Measurements from ENCODE around the gene GPR27. TPM values are rescaled to one million over a fixed set of nuclear protein-coding genes. Genes with fewer than 3 reads are reported as not detected.

GPR27 gene
- total RNA-seq, 2 experiments from 2014 or later, result 0.74 to 0.93 TPM

DNA sequence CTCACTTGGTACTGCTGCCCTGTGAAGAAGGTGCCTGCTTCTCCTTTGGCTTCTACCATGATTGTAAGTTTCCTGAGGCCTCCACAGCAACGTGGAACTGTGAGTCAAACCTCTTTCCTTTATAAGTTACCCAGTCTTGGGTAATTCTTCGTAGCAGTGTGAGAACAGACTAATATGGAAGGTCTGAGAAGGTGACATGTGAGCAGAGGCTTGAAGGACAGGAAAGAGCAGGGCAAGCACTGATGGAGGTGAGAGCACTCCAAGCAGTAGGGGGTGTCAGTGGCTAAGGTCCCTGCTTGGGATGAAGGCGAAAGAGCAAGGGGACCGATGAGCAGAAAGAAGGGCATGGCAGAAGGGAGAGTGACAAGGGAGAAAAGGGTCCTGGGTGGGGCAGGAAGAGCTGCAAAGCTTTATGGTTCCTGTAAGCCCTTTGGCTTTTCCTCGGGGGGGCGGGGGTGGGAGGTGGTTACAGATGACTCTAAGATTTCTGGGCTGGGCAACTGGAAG is 32.0 kb upstream of the GPR27 start:
- no peaks in the 10 kb centered on the region for H3K9me3 Mint-ChIP-seq
- CTCF ChIA-PET, result interaction anchor here (1.1 to 6.6 kb wide), 3 partner anchors 10 to 14 kb away, joined by 3 to 48 read pairs (median 4); no protein-coding TSS in a partner anchor
- H3K27ac Mint-ChIP-seq, result peak overlapping the region; percentile 85
- peaks cover 76% of the 10 kb centered on the region for H3K4me1 Mint-ChIP-seq (ENCODE audit: low read depth)
- intact Hi-C loops (cut with micrococcal nuclease), result loop anchor here (1.0 to 10.0 kb wide), 12 partner anchors 10 to 1366 kb away; partner anchors contain the start of gene RYBP
- no peaks in the 10 kb centered on the region for H3K27me3 Mint-ChIP-seq (ENCODE audit: low read depth)
- H3K4me3 Mint-ChIP-seq, result peak overlapping the region; percentile 55
- peak; percentile 58 for DNase-seq
- H3K36me3 Mint-ChIP-seq (ENCODE audit: low read depth), result peaks cover 5% of the 10 kb centered on the region

DNA sequence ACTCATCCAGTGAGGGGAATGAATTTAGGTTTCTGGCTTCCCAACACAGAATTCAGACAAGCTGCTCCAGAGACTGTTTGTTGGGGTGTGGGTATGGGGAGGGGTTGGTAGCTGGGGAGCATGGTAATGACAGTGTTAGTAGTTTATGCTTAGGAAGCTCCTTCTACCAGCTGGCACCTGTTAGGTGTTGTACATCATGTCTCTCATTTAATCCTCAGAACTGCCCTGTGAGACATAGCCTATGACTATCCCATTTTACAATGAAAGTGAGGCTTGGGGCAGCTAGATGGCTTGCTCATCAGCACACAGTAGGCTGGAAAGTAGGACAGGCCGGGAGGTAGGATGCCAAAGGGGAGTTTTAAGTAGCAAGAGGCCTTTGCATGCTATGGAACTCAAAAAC is 31.0 kb upstream of the GPR27 start:
- DNase-seq, result peak; percentile 12
- H3K27me3 Mint-ChIP-seq (ENCODE audit: low read depth), result no peaks in the 10 kb centered on the region
- peak overlapping the region; percentile 45 for H3K4me3 Mint-ChIP-seq
- H3K27ac Mint-ChIP-seq, result peak overlapping the region; percentile 85
- H3K36me3 Mint-ChIP-seq (ENCODE audit: low read depth), result peaks cover 5% of the 10 kb centered on the region
- H3K4me1 Mint-ChIP-seq (ENCODE audit: low read depth), result peaks cover 70% of the 10 kb centered on the region
- intact Hi-C loops (cut with micrococcal nuclease), result loop anchor here (1.0 to 10.0 kb wide), 11 partner anchors 20 to 1365 kb away; partner anchors contain the start of gene RYBP
- no peaks in the 10 kb centered on the region for H3K9me3 Mint-ChIP-seq
- CTCF ChIA-PET, result interaction anchor here (1.0 to 6.6 kb wide), 5 partner anchors 9 to 152 kb away, joined by 3 to 48 read pairs (median 4); no protein-coding TSS in a partner anchor

- H3K9me3 Mint-ChIP-seq, result no peaks in the 10 kb centered on the region
- peak; percentile 74 for DNase-seq
- peaks cover 5% of the 10 kb centered on the region for H3K36me3 Mint-ChIP-seq (ENCODE audit: low read depth)
- peaks cover 60% of the 10 kb centered on the region for H3K4me1 Mint-ChIP-seq (ENCODE audit: low read depth)
- H3K4me3 Mint-ChIP-seq, result peak overlapping the region; percentile 77
- intact Hi-C loops (cut with micrococcal nuclease), result loop anchor here (1.0 to 10.0 kb wide), 12 partner anchors 151 to 1364 kb away; partner anchors contain the start of gene RYBP
- CTCF ChIA-PET, result interaction anchor here (0.6 to 6.6 kb wide), 7 partner anchors 10 to 151 kb away, joined by 3 to 48 read pairs (median 3); no protein-coding TSS in a partner anchor
- H3K27ac Mint-ChIP-seq, result peak overlapping the region; percentile 85
- H3K27me3 Mint-ChIP-seq (ENCODE audit: low read depth), result no peaks in the 10 kb centered on the region
These were observed 30.0 kb upstream of the GPR27 start for GRCh38 chr3:71723452-71724170.

GRCh38 chr3:71724171-71724453 is 29.5 kb upstream of the GPR27 start:
- CTCF ChIA-PET, result interaction anchor here (0.6 to 6.6 kb wide), 5 partner anchors 9 to 69 kb away, joined by 3 to 48 read pairs (median 3); no protein-coding TSS in a partner anchor
- no peak for DNase-seq
- H3K27me3 Mint-ChIP-seq (ENCODE audit: low read depth), result no peaks in the 10 kb centered on the region
- H3K36me3 Mint-ChIP-seq (ENCODE audit: low read depth), result peaks cover 5% of the 10 kb centered on the region
- peaks cover 57% of the 10 kb centered on the region for H3K4me1 Mint-ChIP-seq (ENCODE audit: low read depth)
- H3K27ac Mint-ChIP-seq, result peak overlapping the region; percentile 85
- peak overlapping the region; percentile 77 for H3K4me3 Mint-ChIP-seq
- intact Hi-C loops (cut with micrococcal nuclease), result loop anchor here (1.0 to 10.0 kb wide), 11 partner anchors 150 to 1363 kb away; partner anchors contain the start of gene RYBP
- H3K9me3 Mint-ChIP-seq, result no peaks in the 10 kb centered on the region

DNA sequence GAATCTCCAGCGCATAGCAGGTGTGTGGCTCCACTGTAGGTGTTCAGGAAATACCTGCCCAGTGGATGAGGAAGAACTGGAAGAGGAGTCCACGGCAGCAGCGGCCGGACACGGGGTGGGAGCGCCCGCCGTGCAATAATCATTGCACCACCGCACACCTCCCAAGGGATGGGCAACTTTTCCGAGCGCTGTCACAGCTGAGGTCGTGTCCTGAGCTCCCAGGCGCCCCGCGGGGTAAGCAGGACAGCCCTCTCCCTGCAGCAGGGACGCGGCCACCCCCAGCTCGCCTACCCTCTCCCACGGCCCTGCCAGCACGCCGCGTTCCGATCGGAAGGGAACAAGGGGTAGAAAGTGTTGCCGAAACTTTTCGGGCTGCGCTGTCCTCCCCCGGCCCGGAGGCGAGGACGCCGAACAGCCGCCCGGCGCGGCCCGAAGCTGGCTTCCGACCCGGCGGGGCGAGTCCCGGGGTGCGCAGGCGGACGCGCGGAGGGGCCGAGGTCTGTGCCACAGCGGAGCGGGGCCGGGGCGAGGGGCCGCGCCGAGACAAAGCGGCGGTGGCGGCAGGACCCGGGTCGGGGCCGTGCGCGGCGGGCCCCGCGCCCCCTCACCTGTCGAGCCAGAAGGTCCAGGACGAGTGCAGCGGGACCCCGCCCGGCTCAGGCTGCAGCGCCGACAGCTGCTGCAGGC is 28.9 kb upstream of the GPR27 start:
- peaks cover 56% of the 10 kb centered on the region for H3K4me1 Mint-ChIP-seq (ENCODE audit: low read depth)
- H3K36me3 Mint-ChIP-seq (ENCODE audit: low read depth), result peaks cover 5% of the 10 kb centered on the region
- H3K27ac Mint-ChIP-seq, result peak overlapping the region; percentile 85
- DNase-seq, result peak; percentile 44
- no peaks in the 10 kb centered on the region for H3K27me3 Mint-ChIP-seq (ENCODE audit: low read depth)
- peak overlapping the region; percentile 77 for H3K4me3 Mint-ChIP-seq
- CTCF ChIA-PET, result interaction anchor here (1.1 to 6.6 kb wide), 3 partner anchors 9 to 31 kb away, joined by 3 to 48 read pairs (median 3); no protein-coding TSS in a partner anchor
- intact Hi-C loops (cut with micrococcal nuclease), result loop anchor here (1.0 to 10.0 kb wide), 12 partner anchors 63 to 1363 kb away; partner anchors contain the start of genes PROK2 and RYBP
- H3K9me3 Mint-ChIP-seq, result no peaks in the 10 kb centered on the region

- intact Hi-C loops (cut with micrococcal nuclease), result loop anchor here (2.0 to 10.0 kb wide), 5 partner anchors 62 to 1019 kb away; partner anchors contain the start of genes PROK2 and RYBP
- Mint-ChIP-seq H3K4me3 (peak within 1 kb of the TSS; percentile 90), H3K4me1 (ENCODE audit: low read depth) (peaks cover 59% of the 10 kb centered on the region), H3K27me3 (ENCODE audit: low read depth) (no peaks in the 10 kb centered on the region), H3K9me3 (no peaks in the 10 kb centered on the region), H3K27ac (peak within 1 kb of the TSS; percentile 91), H3K36me3 (ENCODE audit: low read depth) (peaks cover 5% of the 10 kb centered on the region)
- DNase-seq, result peak; percentile 31
- CTCF ChIA-PET, result interaction anchor here (1.8 to 6.6 kb wide), 2 partner anchors 8 to 15 kb away, joined by 3 to 48 read pairs; no protein-coding TSS in a partner anchor
These were observed 28.2 kb upstream of the GPR27 start, which contains the start of gene EIF4E3 for GRCh38 chr3:71725271-71725991. TSS of gene EIF4E3 (minus strand) at chr3:71725402. CDS start at chr3:71725367, 35 bp downstream.

DNA sequence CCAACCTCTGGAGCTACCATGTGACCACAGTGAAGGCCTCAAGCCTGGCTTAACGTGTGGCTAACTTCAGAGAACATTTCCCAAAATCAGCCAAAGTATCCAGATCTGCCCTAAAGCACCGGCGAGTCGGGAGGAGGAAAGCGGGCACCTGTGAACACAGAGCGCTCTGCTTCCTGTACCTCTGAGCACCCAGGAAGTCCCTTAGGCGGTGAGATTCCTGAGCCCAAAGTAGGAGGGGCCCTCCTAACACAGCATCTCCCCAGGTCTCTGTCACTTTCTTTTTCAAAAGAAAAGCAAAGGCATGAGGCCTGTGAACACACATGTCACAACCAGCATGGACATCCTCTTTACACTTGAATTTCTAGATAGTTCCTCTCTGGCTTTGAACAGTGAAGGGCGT is 27.5 kb upstream of the GPR27 start:
- intact Hi-C loops (cut with micrococcal nuclease), result loop anchor here (2.0 to 10.0 kb wide), 6 partner anchors 29 to 1123 kb away; partner anchors contain the start of genes PROK2, RYBP and SHQ1
- Mint-ChIP-seq H3K9me3 (no peaks in the 10 kb centered on the region), H3K4me3 (peak overlapping the region; percentile 90), H3K36me3 (ENCODE audit: low read depth) (no peaks in the 10 kb centered on the region), H3K27ac (peak overlapping the region; percentile 91), H3K4me1 (ENCODE audit: low read depth) (peaks cover 52% of the 10 kb centered on the region), H3K27me3 (ENCODE audit: low read depth) (no peaks in the 10 kb centered on the region)
- CTCF ChIA-PET, result no interaction called here
- peak; percentile 66 for DNase-seq

- no peaks in the 10 kb centered on the region for H3K27me3 Mint-ChIP-seq (ENCODE audit: low read depth)
- DNase-seq, result peak; percentile 13
- H3K36me3 Mint-ChIP-seq (ENCODE audit: low read depth), result no peaks in the 10 kb centered on the region
- no peak overlapping the region for H3K27ac Mint-ChIP-seq
- H3K9me3 Mint-ChIP-seq, result no peaks in the 10 kb centered on the region
- CTCF ChIA-PET, result interaction anchor here (0.6 to 4.3 kb wide), 15 partner anchors 10 to 1177 kb away, joined by 3 to 42 read pairs (median 5); no protein-coding TSS in a partner anchor
- peaks cover 27% of the 10 kb centered on the region for H3K4me1 Mint-ChIP-seq (ENCODE audit: low read depth)
- intact Hi-C loops (cut with micrococcal nuclease), result loop anchor here (5.0 to 10.0 kb wide), 4 partner anchors 59 to 1016 kb away; partner anchors contain the start of genes PROK2 and RYBP
- no peak overlapping the region for H3K4me3 Mint-ChIP-seq
These were observed 24.9 kb upstream of the GPR27 start for GRCh38 chr3:71728632-71729342.

- H3K9me3 Mint-ChIP-seq, result peaks cover 2% of the 10 kb centered on the region
- intact Hi-C loops (cut with micrococcal nuclease), result no loop called here
- H3K27me3 Mint-ChIP-seq (ENCODE audit: low read depth), result peaks cover 6% of the 10 kb centered on the region
- no peak overlapping the region for H3K27ac Mint-ChIP-seq
- H3K36me3 Mint-ChIP-seq (ENCODE audit: low read depth), result no peaks in the 10 kb centered on the region
- DNase-seq, result no peak
- H3K4me3 Mint-ChIP-seq, result no peak overlapping the region
- H3K4me1 Mint-ChIP-seq (ENCODE audit: low read depth), result peaks cover 10% of the 10 kb centered on the region
- CTCF ChIA-PET, result interaction anchor here (0.6 to 1.4 kb wide), 3 partner anchors 19 to 1090 kb away, joined by 3 to 5 read pairs (median 5); no protein-coding TSS in a partner anchor
These were observed 21.0 kb upstream of the GPR27 start for GRCh38 chr3:71732637-71733036.

DNA sequence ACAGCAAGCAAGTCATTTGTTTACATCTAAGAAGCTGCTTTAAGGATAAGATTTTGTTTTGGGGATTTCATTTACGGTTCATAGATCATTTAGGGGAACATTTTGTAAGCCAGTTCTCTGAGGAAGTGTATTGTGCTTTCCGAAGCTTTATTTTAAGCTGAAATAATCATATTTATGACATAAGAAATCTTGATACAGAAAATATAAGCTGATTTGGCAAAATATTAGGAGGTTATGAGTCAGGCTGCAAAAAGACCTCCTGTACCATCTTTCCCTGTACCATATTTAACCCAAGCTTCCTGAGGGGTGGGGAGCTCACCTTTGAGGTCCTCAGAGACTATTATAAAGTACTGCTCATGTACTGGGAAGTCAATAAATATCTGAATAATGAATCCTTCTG is 20.3 kb upstream of the GPR27 start:
- CTCF ChIA-PET, result interaction anchor here (0.6 to 1.6 kb wide), 6 partner anchors 9 to 1089 kb away, joined by 3 to 4 read pairs (median 3); partner anchors contain the start of gene EIF4E3
- H3K36me3 Mint-ChIP-seq (ENCODE audit: low read depth), result no peaks in the 10 kb centered on the region
- no peak for DNase-seq
- no peak overlapping the region for H3K4me3 Mint-ChIP-seq
- intact Hi-C loops (cut with micrococcal nuclease), result no loop called here
- H3K4me1 Mint-ChIP-seq (ENCODE audit: low read depth), result peaks cover 10% of the 10 kb centered on the region
- peaks cover 2% of the 10 kb centered on the region for H3K9me3 Mint-ChIP-seq
- H3K27ac Mint-ChIP-seq, result no peak overlapping the region
- peaks cover 6% of the 10 kb centered on the region for H3K27me3 Mint-ChIP-seq (ENCODE audit: low read depth)

DNA sequence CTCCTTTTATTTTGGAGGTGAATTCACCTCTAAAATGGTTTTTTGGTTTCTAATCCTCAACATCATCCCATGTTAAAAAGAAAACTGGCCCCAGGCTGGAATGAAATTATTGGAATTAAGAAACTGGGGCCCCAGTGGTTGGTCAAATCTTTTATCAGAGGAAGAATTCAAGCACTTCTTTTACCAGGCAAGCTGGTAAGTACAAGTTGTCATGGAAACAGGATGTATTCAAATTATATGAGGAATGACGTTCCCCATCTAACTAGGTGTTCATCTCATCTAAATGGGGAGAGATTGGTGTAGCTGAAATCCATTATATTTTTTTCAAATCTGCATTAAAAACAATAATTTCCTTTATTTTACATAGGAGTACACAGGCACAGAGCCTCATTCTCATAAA is 18.8 kb upstream of the GPR27 start:
- Mint-ChIP-seq H3K36me3 (ENCODE audit: low read depth) (no peaks in the 10 kb centered on the region), H3K27ac (no peak overlapping the region), H3K4me3 (no peak overlapping the region), H3K4me1 (ENCODE audit: low read depth) (peaks cover 3% of the 10 kb centered on the region), H3K9me3 (peaks cover 2% of the 10 kb centered on the region), H3K27me3 (ENCODE audit: low read depth) (peaks cover 8% of the 10 kb centered on the region)
- DNase-seq, result no peak
- CTCF ChIA-PET, result interaction anchor here (0.9 kb wide), 1 partner anchor 13 kb away, joined by 4 read pairs; no protein-coding TSS in a partner anchor
- intact Hi-C loops (cut with micrococcal nuclease), result no loop called here

Measured in activated naive CD4-positive, alpha-beta T cell treated with anti-CD3 and anti-CD28 coated beads for 36 hours (primary cell).